GM18507 (cell line): ENCODE results near the gene FAM149A.

ENCODE experiments used
- DNase-seq: peaks from one replicate; pipeline ENCODE4 v3.0.0; 2011; ENCODE audit warnings: low read depth; ENCODE audit not compliant: insufficient read length; ENCODE audit errors: extremely low spot score
- FAIRE-seq: peaks from 2 replicates; lab custom pipeline; 2011; peaks lifted over from hg19 to GRCh38; lab: Jason Lieb, UNC

FAM149A gene

GRCh38 chr4:186104890-186105646 lies 564 bp downstream of the FAM149A start:
- FAIRE-seq (no peak), DNase-seq (no peak)

- DNase-seq (no peak), FAIRE-seq (no peak)
Observed at GRCh38 chr4:186105647-186106321, 1.3 kb downstream of the FAM149A start.

- FAIRE-seq (no peak), DNase-seq (no peak)
Observed at GRCh38 chr4:186107947-186108346, 3.4 kb downstream of the FAM149A start.

GRCh38 chr4:186108391-186108790 lies 3.9 kb downstream of the FAM149A start:
- FAIRE-seq, result no peak
- DNase-seq, result no peak

GRCh38 chr4:186109245-186109644 lies 4.7 kb downstream of the FAM149A start:
- DNase-seq, result no peak
- FAIRE-seq, result no peak

- DNase-seq (no peak), FAIRE-seq (no peak)
Observed at GRCh38 chr4:186116697-186117096, 12.2 kb downstream of the FAM149A start.

GRCh38 chr4:186118582-186118981 lies 14.1 kb downstream of the FAM149A start:
- no peak for FAIRE-seq

GRCh38 chr4:186121057-186121456 lies 16.6 kb downstream of the FAM149A start:
- DNase-seq (no peak), FAIRE-seq (no peak)

More at GRCh38 chr4:186118582-186118981, 14.1 kb downstream of the FAM149A start:
- DNase-seq, result no peak

- DNase-seq (no peak), FAIRE-seq (no peak)
Observed at GRCh38 chr4:186128842-186129241, 24.3 kb downstream of the FAM149A start.

- no peak for FAIRE-seq
- DNase-seq, result no peak
Observed at GRCh38 chr4:186131935-186132334, 27.4 kb downstream of the FAM149A start.

- FAIRE-seq (peak; percentile 69), DNase-seq (no peak)
Observed at GRCh38 chr4:186132577-186133242, 28.2 kb downstream of the FAM149A start.

GRCh38 chr4:186134257-186134656 lies 29.8 kb downstream of the FAM149A start:
- DNase-seq (peak; percentile 46), FAIRE-seq (peak; percentile 99)

GRCh38 chr4:186134861-186135260 lies 30.4 kb downstream of the FAM149A start:
- no peak for FAIRE-seq
- DNase-seq, result no peak

GRCh38 chr4:186137196-186137794 lies 32.8 kb downstream of the FAM149A start:
- DNase-seq, result no peak
- peak; percentile 79 for FAIRE-seq

GRCh38 chr4:186144198-186144945 lies 39.9 kb downstream of the FAM149A start:
- no peak for DNase-seq
- peak; percentile 69 for FAIRE-seq

- FAIRE-seq, result peak; percentile 24
Observed at GRCh38 chr4:186144946-186145569, 40.6 kb downstream of the FAM149A start.

GRCh38 chr4:186146458-186146857 lies 42.0 kb downstream of the FAM149A start:
- FAIRE-seq, result no peak
- DNase-seq, result no peak

More at GRCh38 chr4:186144946-186145569, 40.6 kb downstream of the FAM149A start:
- DNase-seq, result no peak

- FAIRE-seq, result peak; percentile 81
- no peak for DNase-seq
Observed at GRCh38 chr4:186148336-186148975, 44.0 kb downstream of the FAM149A start.
